Small intestine (tissue), 7 donors: Measurements from ENCODE around the gene ZNF433. TPM values are rescaled to one million over a fixed set of nuclear protein-coding genes. Genes with fewer than 3 reads are reported as not detected.
A peak's percentile ranks its signal among the peaks of the same experiment; 100 is the strongest.

Source experiments
- DNase-seq, 2 donors: peaks; one replicate each; pipeline versions ENCODE4 v3.0.0 to v3.0.0-alpha.2; 2013
- FAIRE-seq: peaks from 2 replicates; lab custom pipeline; 2012; peaks lifted over from hg19 to GRCh38; lab: Jason Lieb, UNC
- H3K27ac ChIP-seq, 3 donors: one replicate each; pipeline ENCODE4 v1.5.1; 2013; ENCODE audit warnings: low read length in 2 of 3, mild to moderate bottlenecking in 2 of 3, control low read depth in 1 of 3, inconsistent platforms in 1 of 3, low read depth in 1 of 3, moderate library complexity in 1 of 3
- H3K27me3 ChIP-seq, 3 donors: one replicate each; pipeline ENCODE4 v1.6.1; 2013; ENCODE audit warnings: low read length in 3 of 3, inconsistent platforms in 1 of 3; ENCODE audit not compliant: control insufficient read depth in 3 of 3, insufficient read depth in 3 of 3
- H3K36me3 ChIP-seq, 3 donors: one replicate each; pipeline ENCODE4 v1.6.1; 2013; ENCODE audit warnings: low read length in 3 of 3, inconsistent platforms in 1 of 3, low read depth in 1 of 3, mild to moderate bottlenecking in 1 of 3, moderate library complexity in 1 of 3; ENCODE audit not compliant: control insufficient read depth in 3 of 3, insufficient read depth in 2 of 3
- H3K4me1 ChIP-seq, 3 donors: one replicate each; pipeline ENCODE4 v1.6.1; 2013; ENCODE audit warnings: low read length in 2 of 3, inconsistent platforms in 1 of 3, low read depth in 1 of 3, mild to moderate bottlenecking in 1 of 3, moderate library complexity in 1 of 3; ENCODE audit not compliant: control insufficient read depth in 3 of 3, insufficient read depth in 2 of 3
- H3K4me3 ChIP-seq, 3 donors: one replicate each; pipeline ENCODE4 v1.5.1; 2013; ENCODE audit warnings: low read length in 3 of 3, control low read depth in 1 of 3, inconsistent platforms in 1 of 3, low read depth in 1 of 3, mild to moderate bottlenecking in 1 of 3, moderate library complexity in 1 of 3
- H3K9me3 ChIP-seq, 2 donors: one replicate each; pipeline ENCODE4 v1.6.1; 2013; ENCODE audit warnings: low read depth in 1 of 2, low read length in 1 of 2; ENCODE audit not compliant: control insufficient read depth in 2 of 2, insufficient read depth in 1 of 2
- WGBS, 3 donors: extraction: QIAGEN DNeasy Blood & Tissue Kit; methylation state at CpG; one replicate each; pipeline ENCODE4 v1.1.7; 2013; 5-methylcytosine and 5-hydroxymethylcytosine counted together
- polyA plus RNA-seq, 4 donors: library from polyadenylated mRNA; stranded (reverse) in 3 of 4; unstranded in 1 of 4; fragments of 200-250 nt in 3 of 4; fragments of 120-200 nt in 1 of 4; gene quantifications; one replicate each; pipeline versions ENCODE4 v1.2.1 to v1.2.3, GENCODE V29; 2013
- donor health status: healthy with polysubstance abuse.
- donor health status: control.
- donor health status: control.
- donor health status: Bipolar disorder and iron deficiency.
- donor health status: healthy.

ZNF433 gene
- polyA plus RNA-seq, 4 donors = 0.22 to 7.0 (median 0.96) TPM

GRCh38 chr19:11984986-11985385, 50.5 kb downstream of the ZNF433 start:
- Histone ChIP-seq H3K36me3 (no peaks in the 10 kb centered on the region), H3K27me3 (peaks cover 0 to 3% (median 0%) of the 10 kb centered on the region in 3 donors), H3K4me1 (peaks cover 0 to 4% (median 0%) of the 10 kb centered on the region in 3 donors), H3K9me3 (peaks cover 2 to 28% of the 10 kb centered on the region in 2 donors), H3K27ac (no peak overlapping the region), H3K4me3 (no peak overlapping the region)
- 31 to 41% (median 38%) methylated on average over 5 of the region's 5 CpGs for WGBS, 3 donors
- FAIRE-seq = no peak
- DNase-seq = no peak

- Histone ChIP-seq H3K27me3 (peaks cover 0 to 3% (median 0%) of the 10 kb centered on the region in 3 donors), H3K4me1 (no peaks in the 10 kb centered on the region), H3K36me3 (peaks cover 0 to 2% (median 1%) of the 10 kb centered on the region in 3 donors), H3K4me3 (no peak overlapping the region), H3K9me3 (peaks cover 4 to 49% of the 10 kb centered on the region in 2 donors), H3K27ac (no peak overlapping the region)
- DNase-seq (no peak), FAIRE-seq (no peak)
- 89 to 90% (median 89%) methylated on average over 4 of the region's 4 CpGs for WGBS, 3 donors
Measured at GRCh38 chr19:11982526-11982925, 53.0 kb downstream of the ZNF433 start.

GRCh38 chr19:11979527-11979926, 56.0 kb downstream of the ZNF433 start:
- 89 to 93% (median 93%) methylated on average over 4 of the region's 4 CpGs for WGBS, 3 donors
- Histone ChIP-seq H3K4me3 (no peak overlapping the region), H3K27me3 (no peaks in the 10 kb centered on the region), H3K9me3 (peaks cover 4 to 75% of the 10 kb centered on the region in 2 donors), H3K36me3 (peaks cover 0 to 10% (median 2%) of the 10 kb centered on the region in 3 donors), H3K27ac (no peak overlapping the region), H3K4me1 (no peaks in the 10 kb centered on the region)
- DNase-seq (no peak), FAIRE-seq (no peak)

GRCh38 chr19:11978492-11979100, 56.9 kb downstream of the ZNF433 start:
- no peak overlapping the region for H3K27ac ChIP-seq
- FAIRE-seq = no peak
- H3K9me3 ChIP-seq = peaks cover 4 to 78% of the 10 kb centered on the region in 2 donors
- peaks cover 0 to 10% (median 2%) of the 10 kb centered on the region in 3 donors for H3K36me3 ChIP-seq
- no peaks in the 10 kb centered on the region for H3K4me1 ChIP-seq
- H3K27me3 ChIP-seq = no peaks in the 10 kb centered on the region
- WGBS, 3 donors = 96 to 97% (median 97%) methylated on average over 9 of the region's 9 CpGs
- DNase-seq = no peak
- H3K4me3 ChIP-seq = no peak overlapping the region

GRCh38 chr19:11973019-11973810, 62.3 kb downstream of the ZNF433 start:
- H3K27ac ChIP-seq = no peak overlapping the region
- H3K36me3 ChIP-seq = peaks cover 0 to 11% (median 2%) of the 10 kb centered on the region in 3 donors
- WGBS, 3 donors = 81 to 88% (median 87%) methylated on average over 5 of the region's 5 CpGs
- no peaks in the 10 kb centered on the region for H3K4me1 ChIP-seq
- no peak overlapping the region for H3K4me3 ChIP-seq
- H3K27me3 ChIP-seq = no peaks in the 10 kb centered on the region
- FAIRE-seq = no peak
- H3K9me3 ChIP-seq = peaks cover 0 to 35% of the 10 kb centered on the region in 2 donors
- DNase-seq = no peak

GRCh38 chr19:11971041-11971440, 64.4 kb downstream of the ZNF433 start:
- peaks cover 0 to 17% of the 10 kb centered on the region in 2 donors for H3K9me3 ChIP-seq
- DNase-seq (no peak), FAIRE-seq (no peak)
- no peaks in the 10 kb centered on the region for H3K4me1 ChIP-seq
- H3K36me3 ChIP-seq = peaks cover 0 to 5% (median 0%) of the 10 kb centered on the region in 3 donors
- no peak overlapping the region for H3K4me3 ChIP-seq
- no peaks in the 10 kb centered on the region for H3K27me3 ChIP-seq
- H3K27ac ChIP-seq = no peak overlapping the region
- WGBS, 3 donors = 89 to 90% (median 90%) methylated on average over 2 of the region's 2 CpGs

- FAIRE-seq (no peak), DNase-seq (no peak)
- Histone ChIP-seq H3K4me3 (no peak overlapping the region), H3K9me3 (peaks cover 0 to 9% of the 10 kb centered on the region in 2 donors), H3K4me1 (no peaks in the 10 kb centered on the region), H3K27me3 (no peaks in the 10 kb centered on the region), H3K36me3 (peaks cover 0 to 5% (median 0%) of the 10 kb centered on the region in 3 donors), H3K27ac (no peak overlapping the region)
- 81 to 91% (median 86%) methylated on average over 1 of the region's 1 CpG for WGBS, 3 donors
Measured at GRCh38 chr19:11970174-11970573, 65.3 kb downstream of the ZNF433 start.

- FAIRE-seq = no peak
- peaks cover 0 to 9% (median 0%) of the 10 kb centered on the region in 3 donors for H3K4me1 ChIP-seq
- no peaks in the 10 kb centered on the region for H3K27me3 ChIP-seq
- peak within 1 kb of the TSS; percentile 83 to 99 (median 97) for H3K27ac ChIP-seq
- H3K36me3 ChIP-seq = peaks cover 0 to 7% (median 0%) of the 10 kb centered on the region in 3 donors
- no peaks in the 10 kb centered on the region for H3K9me3 ChIP-seq
- H3K4me3 ChIP-seq = peak within 1 kb of the TSS; percentile 76 to 81 (median 77)
- WGBS, 3 donors = 0% methylated on average over 43 to 47 of the region's 47 CpGs
- peak; percentile 97 for DNase-seq
Measured at GRCh38 chr19:11964858-11965645, 70.4 kb downstream of the ZNF433 start, which contains the start of gene ZNF763. Gene ZNF763, plus strand, starts transcription at chr19:11965040. Its CDS starts 169 bp downstream, at chr19:11965209.
